Stimulated activated CD4-positive, alpha-beta T cell treated with anti-CD3 and anti-CD28 coated beads, Interleukin-4, amount 100 ng/mL, for 48 hours (primary cell): ENCODE data around the gene OGFR.

Experiments
- DNase-seq, 2 donors: peaks; one replicate each; pipeline ENCODE4 v3.0.0-alpha.2; 2020; ENCODE audit warnings: low read depth in 2 of 2

Gene OGFR

GRCh38 chr20:62860924-62861691, 56.5 kb downstream of the OGFR start:
- peak in 1 of 2 donors; percentile 14 for DNase-seq

- DNase-seq: peak; percentile 84 to 98
Measured at GRCh38 chr20:62861726-62862336, 57.2 kb downstream of the OGFR start, which contains the start of gene TCFL5. TCFL5 (minus strand) TSS chr20:62861822; CDS start chr20:62861670, 152 bp downstream.
